SK-N-SH (cell line): Measurements from ENCODE around the gene SCAND1. TPM values are rescaled to one million over a fixed set of nuclear protein-coding genes. Genes with fewer than 3 reads are reported as not detected.

Experiments
- CTCF ChIA-PET: fragments of 300-600, 350-600 bp; formaldehyde crosslinking; extraction: SDS; loops from one replicate; lab custom pipeline; 2021; lab: Yijun Ruan, JAX
- POLR2A ChIA-PET: fragments of 350-600 bp; sonication (Branson Sonifier 250); formaldehyde crosslinking; extraction: SDS; loops from one replicate; lab custom pipeline; 2020; ENCODE audit warnings: antibody characterized with exemption, inconsistent platforms; lab: Yijun Ruan, JAX
- DNase-seq: peaks from one replicate; pipeline ENCODE4 v3.0.0; 2012
- H2AFZ ChIP-seq: fragments of 200-600 bp; sonication (generic); 2 replicates; pipeline ENCODE4 v1.8.1; 2016; ENCODE audit warnings: antibody characterized with exemption, mild to moderate bottlenecking, low read depth
- H3F3A ChIP-seq: fragments of 200-600 bp; sonication (generic); replicated peaks from 2 replicates; pipeline ENCODE3; 2016; ENCODE audit warnings: antibody characterized with exemption, mild to moderate bottlenecking; ENCODE audit not compliant: insufficient read depth
- H3K27ac ChIP-seq, 2 experiments: fragments of 200-500 bp in 1 of 2; fragments of 200-600 bp in 1 of 2; sonication (Bioruptor generic) in 1 of 2; sonication (generic), shearing (Covaris generic) in 1 of 2; 2 replicates each; pipeline versions ENCODE4 v1.5.1 to v1.6.1; 2014 to 2016; ENCODE audit warnings: low read depth in 2 of 2, inconsistent platforms in 1 of 2, low read length in 1 of 2, mild to moderate bottlenecking in 1 of 2, mixed read lengths in 1 of 2
- H3K27me3 ChIP-seq: fragments of 200-600 bp; sonication (generic), shearing (Covaris generic); 2 replicates; pipeline ENCODE4 v1.6.1; 2016; ENCODE audit warnings: mixed run types; ENCODE audit not compliant: insufficient read depth
- H3K36me3 ChIP-seq, 2 experiments: fragments of 200-500 bp in 1 of 2; fragments of 200-600 bp in 1 of 2; sonication (Bioruptor generic) in 1 of 2; sonication (generic) in 1 of 2; replicated peaks in 1 of 2; 2 replicates each; pipeline versions ENCODE3 to v1.5.1; 2014 to 2016; ENCODE audit warnings: low read length in 1 of 2, mild to moderate bottlenecking in 1 of 2; ENCODE audit not compliant: insufficient read depth in 2 of 2, control insufficient read depth in 1 of 2
- H3K4me1 ChIP-seq, 2 experiments: fragments of 200-500 bp in 1 of 2; fragments of 200-600 bp in 1 of 2; sonication (Bioruptor generic) in 1 of 2; sonication (generic), shearing (Covaris generic) in 1 of 2; 2 replicates each; pipeline versions ENCODE4 v1.5.1 to v1.6.1; 2014 to 2016; ENCODE audit warnings: low read depth in 1 of 2, low read length in 1 of 2, mixed run types in 1 of 2; ENCODE audit not compliant: insufficient read depth in 2 of 2, control insufficient read depth in 1 of 2
- H3K4me2 ChIP-seq: fragments of 200-600 bp; sonication (generic), shearing (Covaris generic); 2 replicates; pipeline ENCODE4 v1.6.1; 2017; ENCODE audit warnings: mixed run types
- H3K4me3 ChIP-seq, 2 experiments: fragments of 200-500 bp in 1 of 2; fragments of 200-600 bp in 1 of 2; sonication (Bioruptor generic) in 1 of 2; sonication (generic), shearing (Covaris generic) in 1 of 2; 2 replicates each; pipeline versions ENCODE4 v1.5.1 to v1.8.1; 2014 to 2016; ENCODE audit warnings: low read depth in 2 of 2, inconsistent platforms in 1 of 2, low read length in 1 of 2, mild to moderate bottlenecking in 1 of 2, mixed read lengths in 1 of 2, moderate library complexity in 1 of 2
- H3K79me2 ChIP-seq: fragments of 200-600 bp; sonication (generic); 2 replicates; pipeline ENCODE4 v1.8.1; 2017; ENCODE audit warnings: mild to moderate bottlenecking; ENCODE audit not compliant: insufficient read depth
- H3K9ac ChIP-seq: fragments of 200-600 bp; sonication (generic); 2 replicates; pipeline ENCODE4 v1.6.1; 2017; ENCODE audit warnings: mixed run types
- H3K9me2 ChIP-seq: fragments of 200-600 bp; sonication (generic); 2 replicates; pipeline ENCODE4 v1.6.1; 2017; ENCODE audit warnings: mixed run types
- H3K9me3 ChIP-seq: fragments of 200-600 bp; sonication (generic); 2 replicates; pipeline ENCODE4 v1.6.1; 2017; ENCODE audit warnings: mixed run types, mild to moderate bottlenecking, moderate library complexity
- H4K20me1 ChIP-seq: fragments of 200-600 bp; sonication (generic); 2 replicates; pipeline ENCODE4 v1.6.1; 2017; ENCODE audit warnings: mild to moderate bottlenecking, mixed run types; ENCODE audit not compliant: insufficient read depth
- EZH2phosphoT487 ChIP-seq: fragments of 200-600 bp; sonication (generic); IDR thresholded peaks from 2 replicates; pipeline ENCODE4 v1.6.1; 2017; ENCODE audit warnings: low read depth, mixed run types, mild to moderate bottlenecking, antibody characterized with exemption, moderate library complexity, borderline replicate concordance
- FOSL2 ChIP-seq: IDR thresholded peaks from 2 replicates; pipeline ENCODE4 v1.4.0; 2012; ENCODE audit warnings: low read depth, mild to moderate bottlenecking, moderate library complexity, borderline replicate concordance
- GATA2 ChIP-seq: sonication (generic); formaldehyde crosslinking; IDR thresholded peaks from 2 replicates; pipeline ENCODE4 v1.5.0; 2020; ENCODE audit warnings: mild to moderate bottlenecking, missing genetic modification reagents
- JUND ChIP-seq: IDR thresholded peaks from 2 replicates; pipeline ENCODE4 v1.4.0; 2012
- MEF2A ChIP-seq: IDR thresholded peaks from 2 replicates; pipeline ENCODE4 v1.4.0; 2012; ENCODE audit warnings: low read depth, borderline replicate concordance
- MXI1 ChIP-seq: IDR thresholded peaks from 2 replicates; pipeline ENCODE4 v1.6.1; 2012; ENCODE audit warnings: mild to moderate bottlenecking, low read depth, low read length, improper control_type of control experiment
- NFIC ChIP-seq: IDR thresholded peaks from 2 replicates; pipeline ENCODE4 v1.4.0; 2012; ENCODE audit warnings: borderline replicate concordance
- NRF1 ChIP-seq: IDR thresholded peaks from 2 replicates; pipeline ENCODE4 v1.6.1; 2012; ENCODE audit warnings: low read depth, mild to moderate bottlenecking, low read length
- RAD21 ChIP-seq: IDR thresholded peaks from 2 replicates; pipeline ENCODE4 v1.6.1; 2012; ENCODE audit warnings: mild to moderate bottlenecking, low read length
- SMC3 ChIP-seq: IDR thresholded peaks from 2 replicates; pipeline ENCODE4 v1.6.1; 2012; ENCODE audit warnings: low read depth, low read length, improper control_type of control experiment
- TCF12 ChIP-seq: IDR thresholded peaks from 2 replicates; pipeline ENCODE4 v1.4.0; 2012
- TEAD4 ChIP-seq: IDR thresholded peaks from 2 replicates; pipeline ENCODE4 v1.4.0; 2012; ENCODE audit warnings: mild to moderate bottlenecking, borderline replicate concordance; ENCODE audit not compliant: insufficient read depth
- WGBS: methylation state at CpG from one replicate; pipeline ENCODE4 v1.1.6; 2017; ENCODE audit warnings: low lambda C conversion rate; 5-methylcytosine and 5-hydroxymethylcytosine counted together
- polyA plus RNA-seq, 3 experiments: library from polyadenylated mRNA; depleted of rRNA; stranded (reverse); fragments of >200 nt; gene quantifications; 2 replicates each; pipeline ENCODE4 v1.2.3, GENCODE V29; 2012
- TF ChIP-seq, protein P1 (sequence below): IDR thresholded peaks from 2 replicates; pipeline ENCODE4 v1.4.0; 2012; ENCODE audit warnings: low read depth, borderline replicate concordance
- TF ChIP-seq, protein P2 (sequence below): IDR thresholded peaks from 2 replicates; pipeline ENCODE4 v1.4.0; 2012; ENCODE audit warnings: low read depth, borderline replicate concordance
- TF ChIP-seq, protein P3 (sequence below): fragments of 150-350 bp; IDR thresholded peaks from 2 replicates; pipeline ENCODE4 v1.6.1; 2017; ENCODE audit warnings: antibody characterized with exemption, low read length, low read depth, borderline replicate concordance

Gene SCAND1
- polyA plus RNA-seq, 1 of the 3 experiments (the other 2 are of a cell fraction): 44.1 TPM

DNA sequence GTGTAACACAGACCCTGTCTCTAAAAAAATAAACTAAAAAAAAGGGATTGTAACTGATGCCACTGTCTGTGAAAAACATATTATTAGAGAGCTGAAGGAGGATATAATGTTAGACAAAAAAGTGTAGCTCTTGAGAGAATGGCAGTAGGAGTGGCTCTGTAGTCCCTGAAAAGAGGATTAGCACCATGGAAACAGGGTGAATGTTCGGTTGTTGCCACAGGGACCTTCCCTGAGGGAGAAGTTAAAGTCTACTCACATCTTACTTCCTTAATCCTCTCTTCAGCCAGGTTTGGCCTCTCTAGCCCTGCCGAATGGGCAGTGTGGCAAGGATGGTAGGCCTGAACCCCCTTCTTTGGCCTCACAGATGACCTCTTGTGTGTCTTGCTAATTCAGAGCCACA is 12.1 kb downstream of the SCAND1 start:
- Histone ChIP-seq H4K20me1 (no peaks in the 10 kb centered on the region), H3K79me2 (peaks cover 3% of the 10 kb centered on the region; the same call in 1 of the 2 replicates), H3K9me2 (no peaks in the 10 kb centered on the region), H3F3A (peaks cover under 1% of the 10 kb centered on the region), H3K4me3 (no peak overlapping the region), H3K4me1 (peaks cover 2 to 5% of the 10 kb centered on the region in 2 experiments; a peak in 2 of 4 replicates), H2AFZ (no peak overlapping the region), H3K36me3 (peaks cover 21 to 34% of the 10 kb centered on the region in 2 experiments), H3K9me3 (no peaks in the 10 kb centered on the region), H3K27me3 (no peaks in the 10 kb centered on the region), H3K27ac (no peak overlapping the region), H3K9ac (no peak overlapping the region), H3K4me2 (no peak overlapping the region)
- WGBS: 89% methylated on average over 2 of the region's 2 CpGs
- ChIA-PET POLR2A (interaction anchor here (1.4 to 1.5 kb wide), 2 partner anchors 12 to 200 kb away, joined by 4 read pairs; partner anchors contain the start of genes RBM39 and SCAND1), CTCF (interaction anchor here (1.8 to 5.8 kb wide), 2 partner anchors 12 to 196 kb away, joined by 4 to 29 read pairs; partner anchors contain the start of gene SCAND1)
- DNase-seq: no peak
- TF ChIP-seq NFIC: no peak
- no peak for TF ChIP-seq TCF12
- TF ChIP-seq MEF2A: no peak
- no peak for TF ChIP-seq TEAD4
- TF ChIP-seq, protein P1, sequence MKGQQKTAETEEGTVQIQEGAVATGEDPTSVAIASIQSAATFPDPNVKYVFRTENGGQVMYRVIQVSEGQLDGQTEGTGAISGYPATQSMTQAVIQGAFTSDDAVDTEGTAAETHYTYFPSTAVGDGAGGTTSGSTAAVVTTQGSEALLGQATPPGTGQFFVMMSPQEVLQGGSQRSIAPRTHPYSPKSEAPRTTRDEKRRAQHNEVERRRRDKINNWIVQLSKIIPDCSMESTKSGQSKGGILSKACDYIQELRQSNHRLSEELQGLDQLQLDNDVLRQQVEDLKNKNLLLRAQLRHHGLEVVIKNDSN: no peak
- no peak for TF ChIP-seq RAD21
- no peak for TF ChIP-seq GATA2 (CRISPR knock-in tag)
- no peak for TF ChIP-seq JUND
- no peak for TF ChIP-seq MXI1

DNA sequence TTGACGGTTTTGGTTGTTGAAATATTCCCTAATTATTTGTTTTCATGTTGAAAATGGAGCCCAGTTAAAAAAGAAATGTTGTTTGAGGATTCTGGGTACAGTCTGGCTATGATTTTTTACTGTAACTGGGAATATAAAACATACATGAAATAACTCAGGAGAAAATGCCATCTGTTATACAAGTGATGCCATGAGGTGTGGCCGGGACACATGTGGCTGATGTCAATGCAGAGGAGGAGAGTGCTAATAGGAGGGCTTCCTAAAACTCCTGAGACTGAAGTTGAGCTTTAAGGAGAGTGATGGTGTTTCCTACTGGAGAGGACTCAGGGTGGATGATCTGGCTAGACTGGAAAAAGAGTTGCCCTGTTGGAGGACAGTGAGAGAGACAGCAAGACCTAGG is 12.7 kb downstream of the SCAND1 start:
- Histone ChIP-seq H3K36me3 (peaks cover 21 to 34% of the 10 kb centered on the region in 2 experiments), H3K9me3 (no peaks in the 10 kb centered on the region), H3K27me3 (no peaks in the 10 kb centered on the region), H3K4me3 (no peak overlapping the region), H3K9me2 (no peaks in the 10 kb centered on the region), H3K4me1 (peaks cover 0 to 5% of the 10 kb centered on the region in 2 experiments; a peak in 1 of 4 replicates), H3K79me2 (peaks cover 4% of the 10 kb centered on the region; the same call in 1 of the 2 replicates), H3K4me2 (no peak overlapping the region), H2AFZ (no peak overlapping the region), H3K9ac (no peak overlapping the region), H3F3A (no peaks in the 10 kb centered on the region), H3K27ac (no peak overlapping the region), H4K20me1 (no peaks in the 10 kb centered on the region)
- WGBS: 95% methylated on average over 2 of the region's 2 CpGs
- CTCF ChIA-PET: interaction anchor here (1.8 to 5.8 kb wide), 2 partner anchors 13 to 197 kb away, joined by 4 to 29 read pairs; partner anchors contain the start of gene SCAND1
- POLR2A ChIA-PET: no interaction called here
- no peak for DNase-seq
- TF ChIP-seq EZH2phosphoT487 (no peak), FOSL2 (no peak), SMC3 (no peak), RAD21 (no peak), NRF1 (no peak)
- TF ChIP-seq, protein P2, sequence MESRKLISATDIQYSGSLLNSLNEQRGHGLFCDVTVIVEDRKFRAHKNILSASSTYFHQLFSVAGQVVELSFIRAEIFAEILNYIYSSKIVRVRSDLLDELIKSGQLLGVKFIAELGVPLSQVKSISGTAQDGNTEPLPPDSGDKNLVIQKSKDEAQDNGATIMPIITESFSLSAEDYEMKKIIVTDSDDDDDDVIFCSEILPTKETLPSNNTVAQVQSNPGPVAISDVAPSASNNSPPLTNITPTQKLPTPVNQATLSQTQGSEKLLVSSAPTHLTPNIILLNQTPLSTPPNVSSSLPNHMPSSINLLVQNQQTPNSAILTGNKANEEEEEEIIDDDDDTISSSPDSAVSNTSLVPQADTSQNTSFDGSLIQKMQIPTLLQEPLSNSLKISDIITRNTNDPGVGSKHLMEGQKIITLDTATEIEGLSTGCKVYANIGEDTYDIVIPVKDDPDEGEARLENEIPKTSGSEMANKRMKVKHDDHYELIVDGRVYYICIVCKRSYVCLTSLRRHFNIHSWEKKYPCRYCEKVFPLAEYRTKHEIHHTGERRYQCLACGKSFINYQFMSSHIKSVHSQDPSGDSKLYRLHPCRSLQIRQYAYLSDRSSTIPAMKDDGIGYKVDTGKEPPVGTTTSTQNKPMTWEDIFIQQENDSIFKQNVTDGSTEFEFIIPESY: no peak
- TF ChIP-seq, protein P3, sequence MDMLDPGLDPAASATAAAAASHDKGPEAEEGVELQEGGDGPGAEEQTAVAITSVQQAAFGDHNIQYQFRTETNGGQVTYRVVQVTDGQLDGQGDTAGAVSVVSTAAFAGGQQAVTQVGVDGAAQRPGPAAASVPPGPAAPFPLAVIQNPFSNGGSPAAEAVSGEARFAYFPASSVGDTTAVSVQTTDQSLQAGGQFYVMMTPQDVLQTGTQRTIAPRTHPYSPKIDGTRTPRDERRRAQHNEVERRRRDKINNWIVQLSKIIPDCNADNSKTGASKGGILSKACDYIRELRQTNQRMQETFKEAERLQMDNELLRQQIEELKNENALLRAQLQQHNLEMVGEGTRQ: no peak
